IMR-90 (cell line): Measurements from ENCODE around the gene TCEA2. TPM values are rescaled to one million over a fixed set of nuclear protein-coding genes. Genes with fewer than 3 reads are reported as not detected.

Experiments used
- ATAC-seq: fragments of 200-7000 bp; cut with Tn5 transposase; 2 replicates; pipeline ENCODE4 v1.9.1; 2020; ENCODE audit warnings: low read depth, mild to moderate bottlenecking, moderate library complexity
- BruUV-seq: library from RNA; stranded (reverse); fragments of 400-500 nt; replicated peaks from 2 replicates; lab custom pipeline; 2021; lab: Mats Ljungman, UMichigan
- CTCF ChIA-PET: fragments of 300-600 bp; formaldehyde crosslinking; extraction: SDS; loops from one replicate; lab custom pipeline; 2021; ENCODE audit warnings: antibody characterized with exemption; lab: Yijun Ruan, JAX
- POLR2A ChIA-PET: fragments of 300-600 bp; sonication (Branson Sonifier 250); formaldehyde crosslinking; loops from one replicate; lab custom pipeline; 2022; ENCODE audit warnings: antibody characterized with exemption; ENCODE audit not compliant: unreplicated experiment; lab: Charles Lee
- DNase-seq: peaks from one replicate; pipeline ENCODE4 v3.0.0; 2013
- H2AFZ ChIP-seq: replicated peaks from 2 replicates; pipeline ENCODE3; 2013; ENCODE audit warnings: low read length, mild to moderate bottlenecking; ENCODE audit not compliant: poor library complexity
- H2AK5ac ChIP-seq: 2 replicates; pipeline ENCODE4 v1.6.1; 2013; ENCODE audit warnings: low read depth, low read length, inconsistent platforms
- H2AK9ac ChIP-seq: replicated peaks from 2 replicates; pipeline ENCODE3; 2013; ENCODE audit warnings: mild to moderate bottlenecking, low read depth, low read length, moderate library complexity; ENCODE audit not compliant: poor library complexity
- H2BK120ac ChIP-seq: 2 replicates; pipeline ENCODE4 v1.6.1; 2013; ENCODE audit warnings: low read depth, low read length, inconsistent platforms
- H2BK15ac ChIP-seq: 3 replicates; pipeline ENCODE4 v1.6.1; 2013; ENCODE audit warnings: low read depth, low read length, inconsistent platforms
- H2BK20ac ChIP-seq: 2 replicates; pipeline ENCODE4 v1.6.1; 2013; ENCODE audit warnings: low read depth, mild to moderate bottlenecking, inconsistent platforms, low read length, moderate library complexity
- H2BK5ac ChIP-seq: 2 replicates; pipeline ENCODE4 v1.6.1; 2013; ENCODE audit warnings: mild to moderate bottlenecking, low read depth, low read length, inconsistent platforms; ENCODE audit not compliant: poor library complexity, severe bottlenecking
- H3K14ac ChIP-seq: replicated peaks from 2 replicates; pipeline ENCODE4 v1.6.1; 2013; ENCODE audit warnings: low read depth, low read length, inconsistent platforms
- H3K18ac ChIP-seq: 2 replicates; pipeline ENCODE4 v1.6.1; 2013; ENCODE audit warnings: low read depth, low read length, control low read depth
- H3K23ac ChIP-seq: 2 replicates; pipeline ENCODE4 v1.6.1; 2013; ENCODE audit warnings: low read depth, low read length, inconsistent platforms
- H3K27ac ChIP-seq: 2 replicates; pipeline ENCODE4 v1.5.1; 2013; ENCODE audit warnings: mild to moderate bottlenecking, control low read depth, low read length; ENCODE audit not compliant: insufficient read depth
- H3K27me3 ChIP-seq: 2 replicates; pipeline ENCODE4 v1.6.1; 2013; ENCODE audit warnings: low read length; ENCODE audit not compliant: control insufficient read depth, insufficient read depth
- H3K36me3 ChIP-seq: 2 replicates; pipeline ENCODE4 v1.6.1; 2013; ENCODE audit warnings: low read length, mixed read lengths; ENCODE audit not compliant: control insufficient read depth, insufficient read depth
- H3K4ac ChIP-seq: 2 replicates; pipeline ENCODE4 v1.6.1; 2013; ENCODE audit warnings: low read depth, low read length, inconsistent platforms
- H3K4me1 ChIP-seq: 2 replicates; pipeline ENCODE4 v1.6.1; 2013; ENCODE audit warnings: low read length, mixed read lengths; ENCODE audit not compliant: control insufficient read depth, insufficient read depth
- H3K4me2 ChIP-seq: 2 replicates; pipeline ENCODE4 v1.6.1; 2013; ENCODE audit warnings: low read depth, mild to moderate bottlenecking, control low read depth, low read length, moderate library complexity
- H3K4me3 ChIP-seq: 2 replicates; pipeline ENCODE4 v1.5.1; 2013; ENCODE audit warnings: low read depth, mild to moderate bottlenecking, control low read depth, low read length, moderate library complexity; ENCODE audit not compliant: insufficient read depth
- H3K56ac ChIP-seq: 2 replicates; pipeline ENCODE4 v1.6.1; 2013; ENCODE audit warnings: low read length, inconsistent platforms; ENCODE audit not compliant: insufficient read depth; ENCODE audit errors: extremely low read depth
- H3K79me1 ChIP-seq, 2 experiments: 2 replicates each; pipeline ENCODE4 v1.6.1; 2013; ENCODE audit warnings: low read length in 2 of 2, inconsistent platforms in 1 of 2, low read depth in 1 of 2
- H3K9ac ChIP-seq: 2 replicates; pipeline ENCODE4 v1.6.1; 2013; ENCODE audit warnings: low read depth, low read length, control low read depth
- H3K9me1 ChIP-seq: 2 replicates; pipeline ENCODE4 v1.6.1; 2013; ENCODE audit warnings: low read length, inconsistent platforms; ENCODE audit not compliant: insufficient read depth
- H3K9me3 ChIP-seq: 2 replicates; pipeline ENCODE4 v1.6.1; 2013; ENCODE audit warnings: low read length; ENCODE audit not compliant: control insufficient read depth, insufficient read depth
- H4K20me1 ChIP-seq: 2 replicates; pipeline ENCODE4 v1.6.1; 2013; ENCODE audit warnings: low read length, inconsistent platforms; ENCODE audit not compliant: insufficient read depth
- H4K5ac ChIP-seq: 2 replicates; pipeline ENCODE4 v1.6.1; 2013; ENCODE audit warnings: mild to moderate bottlenecking, low read depth, low read length, control low read depth
- H4K8ac ChIP-seq, 2 experiments: 2 replicates each; pipeline ENCODE4 v1.6.1; 2013; ENCODE audit warnings: low read depth in 2 of 2, low read length in 2 of 2, control low read depth in 1 of 2, inconsistent platforms in 1 of 2
- H4K91ac ChIP-seq: 2 replicates; pipeline ENCODE4 v1.6.1; 2013; ENCODE audit warnings: low read depth, low read length, inconsistent platforms; ENCODE audit not compliant: insufficient read depth
- FOS ChIP-seq: fragments of 150-350 bp; IDR thresholded peaks from 2 replicates; pipeline ENCODE4 v1.6.1; 2016; ENCODE audit warnings: low read depth, low read length
- MXI1 ChIP-seq: IDR thresholded peaks from 2 replicates; pipeline ENCODE4 v1.6.1; 2012; ENCODE audit warnings: low read depth, mild to moderate bottlenecking, low read length, moderate library complexity, borderline replicate concordance
- NFE2L2 ChIP-seq: fragments of 150-350 bp; IDR thresholded peaks from 2 replicates; pipeline ENCODE4 v1.6.1; 2016; ENCODE audit warnings: low read depth, mild to moderate bottlenecking, low read length
- RAD21 ChIP-seq: IDR thresholded peaks from 2 replicates; pipeline ENCODE4 v1.6.1; 2012; ENCODE audit warnings: low read length, improper control_type of control experiment
- WGBS, 2 experiments: methylation state at CpG; one replicate each; pipeline versions ENCODE4 v1.1.5 to v1.1.7; 2013; ENCODE audit warnings: missing lambda C conversion rate in 2 of 2; ENCODE audit not compliant: insufficient read length in 1 of 2; ENCODE audit errors: extremely low coverage in 2 of 2; 5-methylcytosine and 5-hydroxymethylcytosine counted together
- dilution Hi-C: fragments of 300-500 bp; cut with HindIII; formaldehyde crosslinking; loops from one replicate; pipeline ENCODE4 v1.14.3; 2018; ENCODE audit warnings: low sequenced_read_pairs; ENCODE audit not compliant: unreplicated experiment
- in situ Hi-C: fragments of 300-500 bp; cut with MboI; formaldehyde crosslinking; loops from 3 replicates; pipeline ENCODE4 v1.14.3; 2019; ENCODE audit warnings: low sequenced_read_pairs, inconsistent platforms, mixed read lengths
- intact Hi-C: fragments of 100-400 bp; cut with micrococcal nuclease; formaldehyde crosslinking; loops from 2 replicates; pipeline ENCODE4 v1.10.0; 2022
- polyA plus RNA-seq, 3 experiments: library from polyadenylated mRNA; depleted of rRNA; stranded (reverse); fragments of >200 nt; gene quantifications; 2 replicates each; pipeline ENCODE4 v1.2.3, GENCODE V29; 2012; ENCODE audit warnings: low replicate concordance in 1 of 3
- total RNA-seq: library from RNA; depleted of rRNA; stranded (reverse); fragments of >200 nt; gene quantifications from 2 replicates; pipeline ENCODE4 v1.2.3, GENCODE V29; 2012

The TCEA2 gene
- total and polyA plus RNA-seq, 2 of the 4 experiments (the other 2 are of a cell fraction), result 9.3 to 30.0 TPM

DNA sequence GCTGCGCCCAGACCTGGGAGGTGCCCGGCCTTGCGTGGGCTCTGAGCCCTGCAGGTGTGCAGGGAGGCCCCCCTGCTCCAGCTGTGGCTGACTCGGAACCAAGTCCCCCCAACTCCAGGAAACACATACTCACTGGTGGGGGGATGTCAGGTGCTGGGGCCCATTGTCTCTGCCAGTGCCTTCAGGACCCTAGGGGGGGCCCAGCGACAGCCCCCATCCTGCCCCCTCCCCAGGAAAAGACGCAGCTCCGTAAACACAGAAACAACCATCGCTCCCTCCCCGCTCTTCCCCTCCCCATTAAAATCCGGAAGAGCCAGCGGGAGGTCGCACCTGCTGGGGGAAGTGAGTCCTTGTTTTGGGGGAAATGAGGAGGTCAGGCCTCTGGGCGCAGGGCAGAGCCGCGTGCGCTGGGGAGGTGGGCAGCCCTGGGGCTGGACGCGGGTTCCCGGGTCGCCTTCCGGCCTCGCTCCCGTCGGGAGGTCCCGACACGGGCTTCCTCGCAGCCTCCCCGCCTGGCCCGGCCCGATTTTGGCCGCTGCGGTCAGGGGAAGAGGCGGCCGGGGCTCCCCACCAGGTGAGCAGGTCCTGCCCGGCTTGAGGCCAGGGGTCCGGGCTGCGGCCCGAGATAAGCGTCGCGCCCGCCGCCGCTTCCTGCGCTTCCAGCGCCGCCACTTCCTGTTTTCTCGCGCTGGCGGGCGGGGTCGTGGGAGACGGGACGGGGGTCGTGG lies 20.8 kb upstream of the TCEA2 start:
- ChIA-PET POLR2A (no interaction called here), CTCF (no interaction called here)
- WGBS, 2 experiments, result 2% methylated on average over 16 of the region's 55 CpGs; no CpG with 5 or more reads in 1 of the 2 experiments
- Histone ChIP-seq H3K56ac (no peak overlapping the region), H3K14ac (no peak overlapping the region), H4K20me1 (no peaks in the 10 kb centered on the region; the same call in 1 of the 2 replicates), H3K79me1 (no peaks in the 10 kb centered on the region), H3K9me3 (no peaks in the 10 kb centered on the region), H3K4me2 (peak overlapping the region; percentile 25; the same call in 1 of the 2 replicates), H3K27ac (no peak overlapping the region; the same call in 1 of the 2 replicates), H3K36me3 (no peaks in the 10 kb centered on the region), H2AK9ac (peak overlapping the region; percentile 65), H2BK15ac (no peak overlapping the region), H2AK5ac (no peak overlapping the region; the same call in 1 of the 2 replicates), H3K27me3 (peaks cover 65% of the 10 kb centered on the region), H3K23ac (no peak overlapping the region), H2BK20ac (no peak overlapping the region), H4K5ac (no peak overlapping the region), H4K91ac (no peak overlapping the region), H4K8ac (0 out of 4 replicates have a peak overlapping the region, but pooled peaks have one; percentile 16 to 74), H3K4ac (no peak overlapping the region), H2BK5ac (no peak overlapping the region), H2BK120ac (no peak overlapping the region), H3K4me3 (peak overlapping the region; percentile 35), H3K9me1 (no peaks in the 10 kb centered on the region), H3K18ac (no peak overlapping the region), H3K9ac (no peak overlapping the region), H2AFZ (peak overlapping the region; percentile 80), H3K4me1 (peaks cover 2% of the 10 kb centered on the region; the same call in 1 of the 2 replicates)
- DNase-seq (no peak), ATAC-seq (no peak)
- in situ Hi-C loops (no loop called here), intact Hi-C loops (no loop called here), dilution Hi-C loops (no loop called here)
- BruUV-seq, result no TSS peak
- TF ChIP-seq FOS, result no peak
- no peak for TF ChIP-seq NFE2L2
- TF ChIP-seq MXI1, result no peak
- TF ChIP-seq RAD21, result no peak
